Endodermal cell (in vitro differentiated cells): ENCODE measurements around the gene CDH8. TPM values are rescaled to one million over a fixed set of nuclear protein-coding genes. Genes with fewer than 3 reads are reported as not detected.

Experiments
- DNase-seq: peaks from one replicate; pipeline ENCODE4 v3.0.0-alpha.2; 2017
- H3K27ac ChIP-seq: 2 replicates; pipeline ENCODE4 v1.5.1; 2013; ENCODE audit warnings: mild to moderate bottlenecking, low read depth, low read length, moderate library complexity
- H3K27me3 ChIP-seq: 2 replicates; pipeline ENCODE4 v1.6.1; 2013; ENCODE audit warnings: mild to moderate bottlenecking, low read length, moderate library complexity; ENCODE audit not compliant: insufficient read depth, control insufficient read depth, poor library complexity, severe bottlenecking
- H3K36me3 ChIP-seq: 2 replicates; pipeline ENCODE4 v1.7.0; 2013; ENCODE audit warnings: mild to moderate bottlenecking, low read length, moderate library complexity; ENCODE audit not compliant: control insufficient read depth, insufficient read depth
- H3K4me1 ChIP-seq: one replicate; pipeline ENCODE4 v1.7.0; 2013; ENCODE audit warnings: low read length; ENCODE audit not compliant: control insufficient read depth, insufficient read depth
- H3K4me3 ChIP-seq: 2 replicates; pipeline ENCODE4 v1.5.1; 2013; ENCODE audit warnings: mild to moderate bottlenecking, low read length, moderate library complexity
- H3K9ac ChIP-seq: 2 replicates; pipeline ENCODE4 v1.6.1; 2013; ENCODE audit warnings: mild to moderate bottlenecking, low read length, moderate library complexity; ENCODE audit not compliant: poor library complexity, severe bottlenecking; ENCODE audit errors: extremely low read depth
- H3K9me3 ChIP-seq: 2 replicates; pipeline ENCODE4 v1.6.1; 2013; ENCODE audit warnings: mild to moderate bottlenecking, low read length, moderate library complexity; ENCODE audit not compliant: control insufficient read depth
- H3K27ac Mint-ChIP-seq: 2 replicates; pipeline ENCODE4 v1.8.0; 2020; ENCODE audit warnings: mixed read lengths
- H3K27me3 Mint-ChIP-seq: 2 replicates; pipeline ENCODE4 v1.8.0; 2021; ENCODE audit warnings: mild to moderate bottlenecking, mixed read lengths; ENCODE audit not compliant: insufficient read depth
- H3K36me3 Mint-ChIP-seq: 2 replicates; pipeline ENCODE4 v1.8.0; 2020; ENCODE audit warnings: low read depth, mixed read lengths
- H3K4me1 Mint-ChIP-seq: 2 replicates; pipeline ENCODE4 v1.8.0; 2020; ENCODE audit warnings: mixed read lengths
- H3K4me3 Mint-ChIP-seq: 2 replicates; pipeline ENCODE4 v1.8.0; 2020; ENCODE audit warnings: mild to moderate bottlenecking, moderate library complexity, mixed read lengths
- H3K9me3 Mint-ChIP-seq: 2 replicates; pipeline ENCODE4 v1.8.0; 2020; ENCODE audit warnings: mild to moderate bottlenecking, mixed read lengths
- WGBS, 2 experiments: methylation state at CpG; one replicate each; pipeline versions ENCODE4 v1.1.5 to v1.1.7; 2013; ENCODE audit warnings: missing lambda C conversion rate in 2 of 2, mixed read lengths in 1 of 2; ENCODE audit not compliant: insufficient coverage in 1 of 2, insufficient read length in 1 of 2; 5-methylcytosine and 5-hydroxymethylcytosine counted together
- total RNA-seq, 2 donors: library from RNA; stranded (reverse); fragmentation: NEBNext Ultra II Directional in 1 of 2; extraction: Animal tissue kit (Norgen Biotek cat#: 25700) in 1 of 2; gene quantifications; 2 replicates in 1 of 2; 3 replicates in 1 of 2; pipeline ENCODE4 v1.2.1, GENCODE V29; 2021
- TF ChIP-seq, protein P1 (sequence below): fragments of 200-600 bp; sonication (generic); conservative IDR thresholded peaks from 2 replicates; pipeline ENCODE4 v1.5.0; 2021; ENCODE audit warnings: antibody characterized with exemption, mild to moderate bottlenecking

Gene CDH8
- total RNA-seq, 2 donors from 2014 or later, result 13.9 to 27.2 TPM

DNA sequence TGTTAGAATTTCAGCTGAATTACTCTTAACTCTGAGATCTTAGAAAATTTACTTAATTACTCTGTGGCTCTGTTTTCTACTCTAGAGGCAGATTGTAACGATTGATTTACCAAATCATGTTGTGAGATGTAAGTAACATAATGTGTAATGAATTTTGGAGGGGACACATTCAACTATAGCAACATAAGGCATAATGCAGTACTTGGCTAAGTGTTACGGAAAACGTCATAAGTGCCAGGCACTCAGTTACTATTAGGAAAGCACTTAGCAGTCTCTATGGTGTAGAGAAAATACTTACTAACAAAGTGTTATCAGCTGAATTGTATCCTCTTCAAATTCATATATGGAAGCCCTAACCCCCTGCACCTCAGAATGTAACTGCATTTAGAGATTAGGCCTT lies 40.6 kb upstream of the CDH8 start:
- no peaks in the 10 kb centered on the region for H3K27me3 ChIP-seq
- TF ChIP-seq, protein P1, sequence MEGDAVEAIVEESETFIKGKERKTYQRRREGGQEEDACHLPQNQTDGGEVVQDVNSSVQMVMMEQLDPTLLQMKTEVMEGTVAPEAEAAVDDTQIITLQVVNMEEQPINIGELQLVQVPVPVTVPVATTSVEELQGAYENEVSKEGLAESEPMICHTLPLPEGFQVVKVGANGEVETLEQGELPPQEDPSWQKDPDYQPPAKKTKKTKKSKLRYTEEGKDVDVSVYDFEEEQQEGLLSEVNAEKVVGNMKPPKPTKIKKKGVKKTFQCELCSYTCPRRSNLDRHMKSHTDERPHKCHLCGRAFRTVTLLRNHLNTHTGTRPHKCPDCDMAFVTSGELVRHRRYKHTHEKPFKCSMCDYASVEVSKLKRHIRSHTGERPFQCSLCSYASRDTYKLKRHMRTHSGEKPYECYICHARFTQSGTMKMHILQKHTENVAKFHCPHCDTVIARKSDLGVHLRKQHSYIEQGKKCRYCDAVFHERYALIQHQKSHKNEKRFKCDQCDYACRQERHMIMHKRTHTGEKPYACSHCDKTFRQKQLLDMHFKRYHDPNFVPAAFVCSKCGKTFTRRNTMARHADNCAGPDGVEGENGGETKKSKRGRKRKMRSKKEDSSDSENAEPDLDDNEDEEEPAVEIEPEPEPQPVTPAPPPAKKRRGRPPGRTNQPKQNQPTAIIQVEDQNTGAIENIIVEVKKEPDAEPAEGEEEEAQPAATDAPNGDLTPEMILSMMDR, result no peak
- WGBS, 2 experiments, result 79 to 100% methylated on average over 2 to 3 of the region's 3 CpGs
- H3K4me3 ChIP-seq, result no peak overlapping the region
- H3K4me1 ChIP-seq, result no peaks in the 10 kb centered on the region
- no peak overlapping the region for H3K9ac ChIP-seq
- Mint-ChIP-seq H3K27me3 (peaks cover 2% of the 10 kb centered on the region), H3K9me3 (no peaks in the 10 kb centered on the region), H3K27ac (no peak overlapping the region), H3K36me3 (no peaks in the 10 kb centered on the region), H3K4me1 (no peaks in the 10 kb centered on the region), H3K4me3 (no peak overlapping the region)
- H3K27ac ChIP-seq, result no peak overlapping the region
- no peaks in the 10 kb centered on the region for H3K9me3 ChIP-seq
- H3K36me3 ChIP-seq, result no peaks in the 10 kb centered on the region
- no peak for DNase-seq

DNA sequence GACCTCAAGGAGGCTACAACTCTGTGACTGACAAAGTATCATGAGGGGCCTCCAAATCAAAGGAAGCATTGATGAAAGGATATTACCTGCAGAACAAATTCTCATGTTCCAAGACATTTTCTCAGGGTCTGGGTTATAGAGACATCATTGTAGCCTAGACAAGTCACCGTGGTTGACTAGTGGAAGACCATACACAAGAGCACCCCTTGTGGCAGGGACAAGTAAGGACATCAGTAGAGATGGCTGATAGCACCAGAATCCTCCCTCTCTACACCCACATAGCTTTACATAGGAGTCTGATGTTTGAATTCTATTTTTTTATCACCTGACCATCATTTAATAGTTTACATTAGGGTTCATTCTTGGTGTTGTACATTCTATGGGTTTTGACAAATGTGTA lies 32.5 kb upstream of the CDH8 start:
- no peak overlapping the region for H3K27ac Mint-ChIP-seq
- H3K27me3 Mint-ChIP-seq, result peaks cover 26% of the 10 kb centered on the region
- H3K9me3 Mint-ChIP-seq, result peaks cover 3% of the 10 kb centered on the region
- Histone ChIP-seq H3K9me3 (peaks cover 4% of the 10 kb centered on the region), H3K27me3 (peaks cover 33% of the 10 kb centered on the region), H3K36me3 (no peaks in the 10 kb centered on the region), H3K4me3 (no peak overlapping the region), H3K4me1 (no peaks in the 10 kb centered on the region), H3K27ac (no peak overlapping the region), H3K9ac (no peak overlapping the region)
- DNase-seq, result peak; percentile 56
- TF ChIP-seq, protein P1, result peak; percentile 72
- no peaks in the 10 kb centered on the region for H3K36me3 Mint-ChIP-seq
- no peak overlapping the region for H3K4me3 Mint-ChIP-seq
- peaks cover 9% of the 10 kb centered on the region for H3K4me1 Mint-ChIP-seq
- 88% methylated on average over 1 of the region's 1 CpG; no CpG with 5 or more reads in 1 of the 2 experiments for WGBS, 2 experiments

DNA sequence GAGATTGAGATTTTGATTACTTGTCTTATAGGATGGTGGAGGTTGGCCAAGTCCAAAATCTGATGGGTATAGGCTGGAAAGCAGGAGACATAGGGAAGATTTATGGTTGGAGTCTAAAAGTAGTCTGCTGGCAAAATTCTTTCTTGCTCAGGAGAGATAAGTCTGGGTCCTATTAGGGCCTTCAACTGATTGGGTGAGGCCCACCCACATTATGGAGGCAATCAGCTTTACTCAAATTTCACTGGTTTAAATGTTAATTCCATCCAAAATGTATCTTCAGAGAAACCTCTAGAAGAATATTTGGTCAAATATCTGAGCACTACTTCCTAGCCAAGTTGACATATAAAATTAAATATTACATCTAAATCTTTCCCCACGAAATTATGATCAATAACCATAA lies 31.7 kb upstream of the CDH8 start:
- Mint-ChIP-seq H3K4me1 (peaks cover 9% of the 10 kb centered on the region), H3K27ac (no peak overlapping the region), H3K9me3 (peaks cover 3% of the 10 kb centered on the region), H3K4me3 (no peak overlapping the region), H3K36me3 (no peaks in the 10 kb centered on the region), H3K27me3 (peaks cover 33% of the 10 kb centered on the region)
- Histone ChIP-seq H3K27ac (no peak overlapping the region), H3K4me1 (no peaks in the 10 kb centered on the region), H3K27me3 (peaks cover 40% of the 10 kb centered on the region), H3K4me3 (no peak overlapping the region), H3K36me3 (no peaks in the 10 kb centered on the region), H3K9ac (no peak overlapping the region), H3K9me3 (peaks cover 4% of the 10 kb centered on the region)
- TF ChIP-seq, protein P1, result no peak
- 100% methylated on average over 1 of the region's 1 CpG; no CpG with 5 or more reads in 1 of the 2 experiments for WGBS, 2 experiments
- no peak for DNase-seq
